Measurements from ENCODE around the gene COBL.

The COBL gene

GRCh38 chr7:51059504-51060142 is 257.0 kb downstream of the COBL start:
- no peak for TF ChIP-seq CTCF (IDR thresholded peaks at IDR 0.05; ENCODE audit: extremely low read depth, missing control alignments)

GRCh38 chr7:51058764-51059163 is 257.8 kb downstream of the COBL start:
- DNase-seq (ENCODE audit: low spot score): no peak

More at GRCh38 chr7:51059504-51060142, 257.0 kb downstream of the COBL start:
- DNase-seq (ENCODE audit: low spot score): no peak

DNA sequence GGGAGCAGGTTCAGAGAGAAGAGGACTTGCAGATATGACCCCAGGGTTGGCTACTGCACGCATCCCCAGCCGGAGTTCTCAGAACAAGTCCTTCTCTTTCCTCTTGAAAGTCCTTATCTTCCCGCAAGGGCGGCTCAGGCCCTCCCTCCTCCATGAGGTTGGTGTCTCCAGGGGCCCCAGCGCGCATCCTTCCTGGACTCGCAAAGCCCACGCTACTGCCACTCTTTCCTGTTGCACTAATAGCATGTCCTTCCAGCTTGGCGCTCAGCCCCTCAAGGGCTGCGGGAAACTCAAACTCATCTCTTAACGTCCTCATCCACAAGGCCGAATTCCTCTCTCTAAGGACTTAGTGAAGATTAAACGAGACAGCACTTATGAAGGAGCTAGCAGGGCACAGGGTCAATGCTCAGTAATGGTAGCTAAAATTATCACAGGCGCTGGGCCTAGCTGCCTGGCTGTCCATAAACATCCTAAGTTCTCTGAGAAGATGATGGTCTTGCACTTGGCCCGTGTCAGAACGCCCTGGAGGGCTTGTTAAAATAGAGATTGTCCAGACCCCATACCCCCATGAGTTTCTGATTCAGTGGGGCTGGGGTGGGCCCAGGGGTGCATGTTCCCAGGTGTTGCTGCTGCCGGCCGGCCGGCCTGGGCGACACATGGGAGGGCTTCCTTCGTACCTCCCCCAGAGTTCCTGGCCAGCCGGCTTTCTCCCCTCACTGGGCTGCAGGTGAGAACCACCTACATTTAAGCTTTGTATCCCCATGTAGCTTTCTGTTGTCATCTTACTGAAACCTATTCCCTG is 261.4 kb downstream of the COBL start:
- TF ChIP-seq CTCF (IDR thresholded peaks at IDR 0.05; ENCODE audit: extremely low read depth, missing control alignments): no peak
- no peak for DNase-seq (ENCODE audit: low spot score)

More at GRCh38 chr7:51058764-51059163, 257.8 kb downstream of the COBL start:
- TF ChIP-seq CTCF (IDR thresholded peaks at IDR 0.05; ENCODE audit: extremely low read depth, missing control alignments): no peak

GRCh38 chr7:51054231-51054630 is 262.4 kb downstream of the COBL start:
- no peak for TF ChIP-seq CTCF (IDR thresholded peaks at IDR 0.05; ENCODE audit: extremely low read depth, missing control alignments)

DNA sequence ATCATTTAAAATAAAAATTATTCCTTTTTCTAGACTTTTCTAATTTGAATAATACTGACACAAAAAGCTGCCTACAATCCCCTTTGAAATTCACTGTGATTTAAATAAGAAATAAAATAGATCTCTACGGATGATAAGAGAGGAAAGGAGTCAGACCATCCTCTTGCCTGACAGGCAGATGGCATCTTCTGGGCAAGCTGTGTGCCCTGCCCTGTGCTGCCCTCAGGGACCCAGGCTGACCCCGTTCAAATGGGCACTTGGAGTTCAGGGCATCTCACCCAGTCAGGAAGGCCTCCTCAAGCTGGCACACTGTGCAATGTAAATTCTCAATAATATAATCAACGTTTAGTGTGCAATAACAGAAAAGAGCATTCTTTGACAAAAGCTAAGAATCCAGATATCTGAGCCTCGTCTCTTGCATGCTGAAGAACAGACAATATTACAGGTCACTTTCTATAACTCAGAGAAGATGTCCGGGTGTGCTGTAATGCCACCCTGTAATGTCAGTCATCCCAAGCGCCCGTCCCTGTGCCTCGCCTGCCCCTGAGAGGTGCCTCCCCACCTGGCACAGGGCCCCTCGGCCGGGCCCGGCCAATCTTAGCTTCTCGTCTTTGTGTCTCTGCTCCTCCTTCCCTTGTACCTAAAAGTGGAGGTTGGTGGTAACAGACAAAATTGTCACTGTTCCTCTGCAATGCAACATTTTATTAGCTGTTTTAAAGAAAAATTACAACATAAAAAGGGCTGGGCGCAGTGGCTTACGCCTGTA is 263.3 kb downstream of the COBL start:
- no peak for TF ChIP-seq CTCF (IDR thresholded peaks at IDR 0.05; ENCODE audit: extremely low read depth, missing control alignments)
- no peak for DNase-seq (ENCODE audit: low spot score)

More at GRCh38 chr7:51054231-51054630, 262.4 kb downstream of the COBL start:
- DNase-seq (ENCODE audit: low spot score): no peak

DNA sequence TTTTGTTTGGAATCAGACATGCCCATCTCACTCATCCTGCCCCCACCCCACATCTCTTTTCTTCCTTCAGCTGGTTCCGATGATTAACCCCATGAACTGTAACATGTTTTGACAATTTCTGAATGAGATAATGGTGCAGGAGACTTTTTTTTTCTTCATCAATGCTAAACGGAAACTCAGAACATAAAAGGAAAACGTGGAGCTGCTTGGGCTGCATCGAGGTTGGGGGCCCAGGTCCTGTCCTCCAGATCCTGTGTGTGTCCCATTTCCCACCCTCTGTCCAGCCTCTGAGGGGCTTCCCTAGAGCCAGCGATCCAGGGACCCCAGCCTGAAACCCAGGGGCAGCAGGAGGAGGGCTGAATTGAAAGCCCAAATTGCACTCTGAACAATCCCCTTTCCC is 270.1 kb downstream of the COBL start:
- TF ChIP-seq CTCF (IDR thresholded peaks at IDR 0.05; ENCODE audit: extremely low read depth, missing control alignments): no peak
- no peak for DNase-seq (ENCODE audit: low spot score)

DNA sequence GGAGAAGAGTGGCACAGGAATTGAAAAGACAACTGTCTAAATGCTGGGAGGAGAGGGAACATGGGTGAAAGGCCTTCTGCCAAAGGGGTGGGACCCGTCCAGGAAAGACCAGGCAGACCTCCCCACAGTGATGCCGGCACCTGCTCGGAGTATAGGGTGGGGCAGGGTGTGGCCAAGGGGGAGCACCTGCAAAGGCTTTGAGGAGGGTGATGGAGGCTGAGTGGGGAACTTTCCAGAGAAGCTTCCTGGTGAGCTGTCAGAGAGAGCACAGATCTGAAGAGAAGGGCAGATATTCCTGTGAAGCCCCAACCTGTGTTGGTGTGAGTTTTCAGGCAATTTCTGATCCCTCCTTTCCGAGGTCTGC is 270.5 kb downstream of the COBL start:
- no peak for DNase-seq (ENCODE audit: low spot score)
- no peak for TF ChIP-seq CTCF (IDR thresholded peaks at IDR 0.05; ENCODE audit: extremely low read depth, missing control alignments)
